Fibroblast of villous mesenchyme (primary cell): ENCODE data around the gene KCNIP1. TPM values are rescaled to one million over a fixed set of nuclear protein-coding genes. Genes with fewer than 3 reads are reported as not detected.
A peak's percentile ranks its signal among the peaks of the same experiment; 100 is the strongest.

Experiments
- DNase-seq: peaks from one replicate; pipeline ENCODE4 v3.0.0-alpha.2; 2010; ENCODE audit warnings: low read depth
- H3K4me3 ChIP-seq: 2 replicates; pipeline ENCODE4 v1.5.1; 2011; ENCODE audit warnings: low read depth, mild to moderate bottlenecking, low read length
- total RNA-seq: library from RNA; depleted of rRNA; stranded (reverse); fragments of >200 nt; gene quantifications from 2 replicates; pipeline ENCODE4 v1.2.3, GENCODE V29; 2012
- TF ChIP-seq, protein P1 (sequence below): IDR thresholded peaks from 2 replicates; pipeline ENCODE4 v1.5.1; 2012; ENCODE audit warnings: low read depth, mild to moderate bottlenecking, low read length; ENCODE audit not compliant: insufficient read depth

The KCNIP1 gene
- total RNA-seq, 1 donor: not detected

GRCh38 chr5:170489199-170489598 lies 14.6 kb upstream of the KCNIP1 start:
- no peak for DNase-seq
- TF ChIP-seq, protein P1, sequence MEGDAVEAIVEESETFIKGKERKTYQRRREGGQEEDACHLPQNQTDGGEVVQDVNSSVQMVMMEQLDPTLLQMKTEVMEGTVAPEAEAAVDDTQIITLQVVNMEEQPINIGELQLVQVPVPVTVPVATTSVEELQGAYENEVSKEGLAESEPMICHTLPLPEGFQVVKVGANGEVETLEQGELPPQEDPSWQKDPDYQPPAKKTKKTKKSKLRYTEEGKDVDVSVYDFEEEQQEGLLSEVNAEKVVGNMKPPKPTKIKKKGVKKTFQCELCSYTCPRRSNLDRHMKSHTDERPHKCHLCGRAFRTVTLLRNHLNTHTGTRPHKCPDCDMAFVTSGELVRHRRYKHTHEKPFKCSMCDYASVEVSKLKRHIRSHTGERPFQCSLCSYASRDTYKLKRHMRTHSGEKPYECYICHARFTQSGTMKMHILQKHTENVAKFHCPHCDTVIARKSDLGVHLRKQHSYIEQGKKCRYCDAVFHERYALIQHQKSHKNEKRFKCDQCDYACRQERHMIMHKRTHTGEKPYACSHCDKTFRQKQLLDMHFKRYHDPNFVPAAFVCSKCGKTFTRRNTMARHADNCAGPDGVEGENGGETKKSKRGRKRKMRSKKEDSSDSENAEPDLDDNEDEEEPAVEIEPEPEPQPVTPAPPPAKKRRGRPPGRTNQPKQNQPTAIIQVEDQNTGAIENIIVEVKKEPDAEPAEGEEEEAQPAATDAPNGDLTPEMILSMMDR: no peak
- H3K4me3 ChIP-seq: no peak overlapping the region

- no peak overlapping the region for H3K4me3 ChIP-seq
- no peak for DNase-seq
- TF ChIP-seq, protein P1: no peak
These were observed 13.4 kb upstream of the KCNIP1 start for GRCh38 chr5:170490381-170490780.

GRCh38 chr5:170491479-170491878 lies 12.3 kb upstream of the KCNIP1 start:
- H3K4me3 ChIP-seq: no peak overlapping the region
- TF ChIP-seq, protein P1: no peak
- DNase-seq: peak; percentile 61

GRCh38 chr5:170493028-170493820 lies 10.6 kb upstream of the KCNIP1 start:
- no peak overlapping the region for H3K4me3 ChIP-seq
- no peak for DNase-seq
- TF ChIP-seq, protein P1: no peak

DNA sequence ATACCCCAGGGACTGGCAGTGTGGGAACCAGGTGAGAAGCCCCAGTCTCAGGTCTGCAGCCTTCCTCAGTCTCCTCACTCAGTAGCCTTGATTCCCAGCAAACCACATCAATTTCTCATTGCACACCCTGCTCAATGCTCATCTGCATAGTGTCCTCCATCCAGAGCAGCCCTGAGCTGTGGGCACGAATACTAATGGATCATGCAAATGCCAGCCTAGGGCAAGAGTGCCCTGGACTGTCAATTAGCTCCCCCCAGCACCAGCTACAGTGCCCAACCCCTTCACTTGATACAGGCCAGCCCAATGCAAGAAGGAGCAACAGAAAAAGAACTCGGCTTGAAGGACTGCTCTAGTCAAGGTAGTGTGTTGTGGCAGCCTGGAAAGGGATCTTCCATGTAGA lies 9.8 kb upstream of the KCNIP1 start:
- TF ChIP-seq, protein P1: no peak
- H3K4me3 ChIP-seq: no peak overlapping the region
- no peak for DNase-seq

- TF ChIP-seq, protein P1: no peak
- DNase-seq: no peak
- H3K4me3 ChIP-seq: no peak overlapping the region
These were observed 7.8 kb upstream of the KCNIP1 start for GRCh38 chr5:170495825-170496661.
